ENCODE measurements around the gene GBP2. TPM values are rescaled to one million over a fixed set of nuclear protein-coding genes. Genes with fewer than 3 reads are reported as not detected.

GBP2 gene
- total RNA-seq, 1 experiment from 2014 or later, result 2.1 TPM

- Histone ChIP-seq H3K27me3 (ENCODE audit: low read length) (no peaks in the 10 kb centered on the region), H3K4me1 (ENCODE audit: insufficient read depth, low read length) (no peaks in the 10 kb centered on the region), H3K27ac (ENCODE audit: low read length) (no peak overlapping the region), H3K4me2 (ENCODE audit: low read length) (no peak overlapping the region), H3F3A (ENCODE audit: low read length, unreplicated experiment) (no peaks in the 10 kb centered on the region), H3K36me3 (ENCODE audit: low read depth, low read length) (no peaks in the 10 kb centered on the region), H3K9me2 (replicated peaks; ENCODE audit: low read length) (no peaks in the 10 kb centered on the region), H3K79me2 (ENCODE audit: low read length) (no peaks in the 10 kb centered on the region), H3K4me3 (ENCODE audit: low read length) (no peak overlapping the region), H2AFZ (ENCODE audit: low read length) (0 out of 2 replicates have a peak overlapping the region, but pooled peaks have one; percentile 6), H4K20me1 (ENCODE audit: low read length) (no peaks in the 10 kb centered on the region), H3K9me3 (ENCODE audit: low read length) (no peaks in the 10 kb centered on the region), H3K9ac (ENCODE audit: low read length) (no peak overlapping the region)
- no TSS peak for BruUV-seq (replicated peaks)
- DNase-seq (no peak), ATAC-seq (no peak)
- ChIA-PET POLR2A (ENCODE audit: unreplicated experiment) (interaction anchor here (0.7 kb wide), 1 partner anchor 159 kb away, joined by 4 read pairs; no protein-coding TSS in a partner anchor), CTCF (no interaction called here)
- intact Hi-C loops (cut with micrococcal nuclease), result loop anchor here (2.0 kb wide), 1 partner anchor 149 kb away; no protein-coding TSS in a partner anchor
- no peak for TF ChIP-seq EZH2phosphoT487 (IDR thresholded peaks at IDR 0.05; ENCODE audit: borderline replicate concordance, low read length)
- no peak for TF ChIP-seq CTCF (conservative IDR thresholded peaks at IDR 0.05; ENCODE audit: low read depth, low read length)
These were observed 22.1 kb upstream of the GBP2 start for GRCh38 chr1:89147678-89148658.

GRCh38 chr1:89146721-89147120 lies 20.8 kb upstream of the GBP2 start:
- H3K27me3 ChIP-seq (ENCODE audit: low read length), result no peaks in the 10 kb centered on the region
- no peaks in the 10 kb centered on the region for H3K9me2 ChIP-seq (replicated peaks; ENCODE audit: low read length)
- H3K79me2 ChIP-seq (ENCODE audit: low read length), result no peaks in the 10 kb centered on the region
- BruUV-seq (replicated peaks), result no TSS peak
- DNase-seq (no peak), ATAC-seq (no peak)
- no peak overlapping the region for H3K4me3 ChIP-seq (ENCODE audit: low read length)
- H3K36me3 ChIP-seq (ENCODE audit: low read depth, low read length), result no peaks in the 10 kb centered on the region
- H3F3A ChIP-seq (ENCODE audit: low read length, unreplicated experiment), result no peaks in the 10 kb centered on the region
- H3K27ac ChIP-seq (ENCODE audit: low read length), result no peak overlapping the region
- TF ChIP-seq EZH2phosphoT487 (IDR thresholded peaks at IDR 0.05; ENCODE audit: borderline replicate concordance, low read length), result no peak
- no peak for TF ChIP-seq CTCF (conservative IDR thresholded peaks at IDR 0.05; ENCODE audit: low read depth, low read length)
- TF ChIP-seq EZH2 (IDR thresholded peaks at IDR 0.05; ENCODE audit: low read length, unreplicated experiment), result no peak
- H3K4me1 ChIP-seq (ENCODE audit: insufficient read depth, low read length), result no peaks in the 10 kb centered on the region
- ChIA-PET CTCF (no interaction called here), POLR2A (ENCODE audit: unreplicated experiment) (no interaction called here)
- no peak overlapping the region for H3K9ac ChIP-seq (ENCODE audit: low read length)
- intact Hi-C loops (cut with micrococcal nuclease), result no loop called here
- H2AFZ ChIP-seq (ENCODE audit: low read length), result no peak overlapping the region
- H3K4me2 ChIP-seq (ENCODE audit: low read length), result no peak overlapping the region
- H3K9me3 ChIP-seq (ENCODE audit: low read length), result no peaks in the 10 kb centered on the region
- no peaks in the 10 kb centered on the region for H4K20me1 ChIP-seq (ENCODE audit: low read length)

GRCh38 chr1:89143484-89143883 lies 17.6 kb upstream of the GBP2 start:
- no TSS peak for BruUV-seq (replicated peaks)

More at GRCh38 chr1:89143484-89143883, 17.6 kb upstream of the GBP2 start:
- H4K20me1 ChIP-seq (ENCODE audit: low read length), result no peaks in the 10 kb centered on the region
- intact Hi-C loops (cut with micrococcal nuclease), result no loop called here
- no peak overlapping the region for H3K4me3 ChIP-seq (ENCODE audit: low read length)
- H3K27ac ChIP-seq (ENCODE audit: low read length), result no peak overlapping the region
- H2AFZ ChIP-seq (ENCODE audit: low read length), result no peak overlapping the region
- no peaks in the 10 kb centered on the region for H3K4me1 ChIP-seq (ENCODE audit: insufficient read depth, low read length)
- no peaks in the 10 kb centered on the region for H3K36me3 ChIP-seq (ENCODE audit: low read depth, low read length)
- POLR2A ChIA-PET (ENCODE audit: unreplicated experiment), result no interaction called here
- H3K27me3 ChIP-seq (ENCODE audit: low read length), result no peaks in the 10 kb centered on the region
- no peaks in the 10 kb centered on the region for H3K9me2 ChIP-seq (replicated peaks; ENCODE audit: low read length)
- no peaks in the 10 kb centered on the region for H3K9me3 ChIP-seq (ENCODE audit: low read length)
- H3K79me2 ChIP-seq (ENCODE audit: low read length), result no peaks in the 10 kb centered on the region
- DNase-seq (no peak), ATAC-seq (no peak)
- CTCF ChIA-PET, result no interaction called here
- no peak overlapping the region for H3K9ac ChIP-seq (ENCODE audit: low read length)
- TF ChIP-seq EZH2 (IDR thresholded peaks at IDR 0.05; ENCODE audit: low read length, unreplicated experiment), result no peak
- no peak for TF ChIP-seq EZH2phosphoT487 (IDR thresholded peaks at IDR 0.05; ENCODE audit: borderline replicate concordance, low read length)
- TF ChIP-seq CTCF (conservative IDR thresholded peaks at IDR 0.05; ENCODE audit: low read depth, low read length), result no peak
- H3F3A ChIP-seq (ENCODE audit: low read length, unreplicated experiment), result no peaks in the 10 kb centered on the region
- no peak overlapping the region for H3K4me2 ChIP-seq (ENCODE audit: low read length)

All from PC-3 (cell line).